Measurements from ENCODE around the gene CBLB.
"Not testable (repeated sequence)": the region's sequence is repeated elsewhere in the genome, so short reads cannot be mapped to it uniquely, and the experiment has no call there.

Gene CBLB

GRCh38 chr3:105780107-105780506, 88.7 kb downstream of the CBLB start:
- no peak for DNase-seq

- no peak for DNase-seq
These were observed 93.4 kb downstream of the CBLB start for GRCh38 chr3:105775368-105775767.

DNA sequence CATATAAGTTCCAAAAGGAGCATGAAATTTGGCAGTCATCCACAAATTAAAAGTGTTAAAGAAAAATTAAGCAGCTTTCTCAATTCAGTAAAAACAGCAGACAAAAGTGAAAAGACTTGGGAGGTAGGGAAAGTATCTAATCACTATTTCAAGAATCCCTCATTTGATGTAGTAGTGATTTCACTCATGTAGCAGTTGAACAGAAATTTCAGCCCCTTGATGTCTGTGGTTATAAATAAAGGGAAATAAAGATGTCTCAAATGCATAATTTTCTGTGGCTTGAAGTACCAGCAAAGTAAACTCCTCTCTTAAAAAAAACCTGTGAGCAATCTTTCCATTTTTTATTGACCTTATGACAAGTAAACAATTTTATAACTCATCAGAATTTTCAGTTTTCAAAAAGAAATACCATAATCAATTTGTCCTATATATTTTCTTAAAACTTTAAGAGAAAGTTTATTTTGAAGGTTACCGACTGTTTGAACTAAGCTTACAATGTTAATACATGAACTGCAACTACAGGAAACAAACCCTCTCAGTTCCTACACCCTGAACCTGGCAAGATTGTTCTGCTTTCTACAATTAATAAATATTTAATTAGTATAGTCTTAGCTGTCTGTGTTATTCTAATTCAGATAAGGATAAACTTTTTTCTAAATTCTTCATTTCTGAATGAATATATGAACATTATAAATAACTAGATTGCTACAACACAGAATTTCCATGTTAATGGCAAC, 94.2 kb downstream of the CBLB start:
- DNase-seq, result no peak

DNA sequence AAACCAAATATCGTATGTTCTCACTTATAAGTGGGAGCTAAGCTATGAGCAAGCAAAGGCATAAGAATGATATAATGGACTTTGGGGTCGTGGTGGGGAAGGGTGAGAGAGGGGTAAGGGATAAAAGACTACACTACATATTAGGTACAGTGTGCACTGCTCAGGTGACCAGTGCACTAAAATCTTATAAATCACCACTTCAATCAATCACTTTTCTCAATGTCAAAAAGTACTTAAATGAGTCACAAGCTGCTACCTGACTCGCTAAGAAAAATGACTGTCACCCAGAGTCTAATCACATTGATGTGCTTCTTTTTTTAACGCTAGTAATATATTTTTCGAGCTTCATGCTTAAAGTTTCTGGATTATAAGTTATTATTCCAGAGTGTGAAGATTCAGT, 95.5 kb downstream of the CBLB start:
- no peak for DNase-seq

DNA sequence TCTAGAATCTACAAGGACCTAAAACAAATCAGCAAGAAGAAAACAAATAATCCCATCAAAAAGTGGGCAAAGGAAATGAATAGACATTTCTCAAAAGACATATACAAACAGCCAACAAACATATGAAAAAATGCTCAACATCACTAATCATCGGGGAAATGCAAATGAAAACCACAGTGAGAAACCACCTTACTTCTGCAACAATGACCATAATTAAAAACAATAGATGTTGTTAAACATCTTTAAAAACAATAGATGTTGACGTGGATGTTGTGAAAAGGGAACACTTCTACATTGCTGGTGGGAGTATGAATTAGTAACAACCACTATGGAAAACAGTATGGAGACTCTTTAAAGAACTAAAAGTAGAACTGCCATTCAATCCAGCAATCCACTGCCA, 96.2 kb downstream of the CBLB start:
- DNase-seq, result no peak

DNA sequence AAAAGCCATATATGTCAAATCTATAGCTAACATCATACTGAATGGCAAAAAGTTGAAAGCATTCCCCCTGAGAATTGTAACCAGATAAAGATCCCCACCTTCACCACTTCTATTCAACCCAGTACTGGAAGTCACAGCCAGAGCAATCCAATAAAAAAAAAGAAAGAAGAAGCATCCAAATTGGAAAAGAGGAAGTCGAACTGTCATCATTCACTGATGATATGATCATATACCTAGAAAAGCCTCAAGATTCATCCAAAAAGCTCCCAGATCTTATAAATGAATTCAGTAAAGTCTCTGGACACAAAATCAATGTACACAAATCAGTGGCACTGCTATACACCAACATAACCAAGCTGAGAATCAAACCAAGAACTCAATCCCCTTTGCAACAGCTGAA, 97.4 kb downstream of the CBLB start:
- DNase-seq, result no peak

DNA sequence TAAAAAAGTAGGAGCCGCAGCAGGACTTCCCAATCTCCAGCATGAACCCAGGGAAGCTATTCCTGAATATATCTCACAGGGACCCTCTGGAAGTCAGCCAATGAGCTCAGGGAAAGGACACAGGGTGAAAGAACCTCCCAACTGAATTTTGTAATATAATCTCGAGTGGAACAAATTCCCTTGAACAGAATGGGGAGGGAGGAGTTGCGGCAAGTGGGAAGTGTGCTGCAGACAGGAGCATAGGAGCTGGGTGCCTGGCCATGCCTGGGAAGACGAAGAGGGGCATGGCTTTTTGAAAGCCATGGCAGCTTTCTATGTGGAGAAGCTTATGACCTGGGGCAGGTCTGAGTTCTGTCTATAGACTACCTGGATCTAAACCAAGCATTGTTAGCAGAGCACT, 98.4 kb downstream of the CBLB start:
- DNase-seq, result no peak

DNA sequence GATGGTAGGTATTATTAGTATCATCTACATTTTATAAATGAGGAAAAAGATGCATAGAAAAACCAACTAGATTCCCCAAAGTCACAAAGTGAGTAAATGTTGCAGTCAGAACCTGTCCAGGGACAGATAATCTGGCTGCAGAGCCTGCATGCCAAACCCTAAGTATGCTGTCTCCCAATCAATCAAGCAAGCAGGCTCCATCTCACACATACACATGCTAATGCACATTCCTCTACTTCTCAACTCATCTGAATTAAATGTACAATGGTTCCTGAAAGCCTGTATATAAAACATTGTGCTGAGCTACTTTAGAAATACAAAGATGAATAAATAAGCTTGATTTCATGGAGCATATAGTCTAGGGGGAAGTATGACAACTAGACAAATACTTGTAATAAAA, 101.0 kb downstream of the CBLB start:
- no peak for DNase-seq

DNA sequence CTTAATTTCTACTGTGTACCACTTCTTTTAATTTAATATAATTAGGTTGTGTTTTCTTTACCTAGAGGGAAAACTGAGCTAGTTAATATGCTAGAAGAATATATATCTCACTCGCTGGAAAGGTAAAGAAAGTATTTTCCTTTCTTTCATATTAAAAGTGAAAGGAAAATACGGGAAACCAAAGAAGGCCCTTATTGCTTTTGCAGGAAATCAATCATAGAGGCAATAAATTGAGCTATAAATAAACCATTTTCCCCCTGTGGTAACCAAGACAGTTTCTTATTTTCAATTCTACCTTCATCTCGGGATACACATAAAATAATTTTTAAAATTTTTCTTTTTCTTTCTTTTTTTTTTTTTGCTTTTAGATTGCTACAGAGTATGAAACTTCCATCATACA, 101.6 kb downstream of the CBLB start:
- DNase-seq, result no peak

DNA sequence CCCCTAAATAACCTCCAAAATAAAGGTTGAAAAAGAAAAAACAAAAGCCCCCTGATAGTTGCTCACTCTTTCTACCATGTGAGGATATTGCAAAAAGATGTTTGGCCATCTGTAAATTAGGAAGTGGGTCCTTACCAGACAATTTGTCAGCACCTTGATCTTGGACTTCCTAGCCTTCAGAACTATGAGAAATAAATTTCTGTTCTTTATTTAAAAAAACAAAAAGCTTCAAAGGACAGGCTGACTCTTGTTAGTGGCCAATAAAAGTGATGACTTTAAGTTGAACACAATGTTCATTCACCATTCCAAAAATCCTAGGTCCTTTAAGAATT, 103.5 kb downstream of the CBLB start:
- no peak for DNase-seq

- no peak for DNase-seq
These were observed 104.2 kb downstream of the CBLB start for GRCh38 chr3:105764378-105765307.

- no peak for DNase-seq
These were observed 105.2 kb downstream of the CBLB start for GRCh38 chr3:105763659-105764036.

DNA sequence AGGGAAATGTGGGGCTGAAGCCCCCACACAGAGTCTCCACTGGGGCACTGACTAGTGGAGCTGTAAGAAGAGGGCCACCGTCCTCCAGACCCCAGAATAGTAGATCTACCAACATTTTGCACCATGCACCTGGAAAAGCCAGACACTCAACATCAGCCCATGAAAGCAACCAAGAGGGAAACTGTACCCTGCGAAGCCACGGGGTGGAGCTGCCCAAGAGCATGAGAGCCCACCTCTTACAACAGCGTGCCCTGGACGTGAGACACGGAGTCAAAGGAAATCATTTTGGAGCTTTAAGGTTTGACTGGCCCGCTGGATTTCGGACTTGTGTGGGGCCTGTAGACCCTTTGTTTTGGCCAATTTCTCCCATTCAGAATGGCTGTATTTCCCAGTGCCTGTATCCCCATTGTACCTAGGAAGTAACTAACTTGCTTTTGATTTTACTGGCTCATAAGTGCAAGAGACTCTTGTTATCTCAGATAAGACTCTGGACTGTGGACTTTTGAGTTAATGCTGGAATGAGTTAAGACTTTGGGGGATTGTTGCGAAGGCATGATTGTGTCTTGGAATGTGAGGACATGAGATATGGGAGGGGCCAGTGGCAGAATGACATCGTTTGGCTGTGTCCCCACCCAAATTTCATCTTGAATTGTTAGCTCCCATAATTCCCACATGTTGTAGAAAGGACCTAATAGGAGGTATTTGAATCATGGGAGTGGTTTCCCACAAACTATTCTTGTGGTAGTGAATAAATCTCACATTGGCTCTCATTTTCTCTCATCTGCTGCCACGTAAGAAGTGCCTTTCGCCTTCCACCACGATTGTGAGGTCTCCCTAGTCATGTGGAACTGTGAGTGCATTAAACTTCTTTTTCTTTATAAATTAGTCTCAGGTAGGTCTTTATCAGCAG, 105.8 kb downstream of the CBLB start:
- no peak for DNase-seq

- not testable (repeated sequence) for DNase-seq
These were observed 106.6 kb downstream of the CBLB start for GRCh38 chr3:105762214-105762613.

DNA sequence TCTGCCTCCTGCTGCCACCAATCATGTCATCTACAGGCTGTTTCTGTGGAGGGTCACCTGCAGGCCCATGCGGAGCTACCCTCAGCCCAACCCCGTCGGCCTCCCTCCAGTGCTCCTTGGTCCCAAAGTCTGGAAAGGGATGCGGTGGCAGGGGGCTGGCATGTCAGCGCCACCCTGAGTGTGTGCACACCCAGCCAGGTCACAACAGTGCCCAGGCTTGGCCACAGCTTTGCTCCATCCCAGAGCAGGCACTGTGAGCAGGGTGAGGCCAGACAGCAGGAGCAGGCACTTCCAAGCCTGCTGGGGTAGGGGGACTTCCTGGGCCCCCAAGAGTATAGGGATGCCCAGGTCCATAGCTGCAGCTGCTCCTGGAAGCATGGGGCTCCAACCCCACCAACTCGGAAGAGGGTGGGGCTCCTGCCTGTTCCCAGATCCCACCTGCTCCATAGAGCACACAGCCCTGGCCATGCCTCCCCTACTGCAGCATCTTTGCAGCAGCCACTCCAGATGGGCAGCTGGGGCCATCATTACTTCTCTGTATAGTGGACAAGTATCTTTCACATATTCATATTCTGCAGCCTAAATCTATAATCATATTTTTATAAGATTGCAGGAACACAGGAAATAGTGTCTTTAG, 109.3 kb downstream of the CBLB start:
- DNase-seq, result no peak

DNA sequence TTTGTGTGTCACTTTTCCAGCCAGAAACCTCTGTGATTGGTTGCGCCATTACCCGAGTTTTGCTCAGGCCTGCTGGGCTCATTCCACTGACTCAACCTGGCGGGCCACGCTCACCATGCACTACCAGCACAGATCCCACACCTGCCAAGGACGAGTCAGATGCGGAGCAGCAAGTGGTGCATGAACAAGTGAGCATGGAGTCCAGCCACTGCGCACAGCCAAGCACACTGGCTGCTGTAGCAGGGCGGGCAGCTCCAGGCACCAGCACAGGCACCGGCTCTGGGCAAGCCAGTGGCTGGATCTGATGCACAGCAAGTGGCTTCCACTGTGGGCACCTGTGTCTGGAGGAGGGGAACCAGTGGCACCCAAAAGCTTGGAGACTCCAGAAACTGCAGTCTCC, 110.4 kb downstream of the CBLB start:
- no peak for DNase-seq

DNA sequence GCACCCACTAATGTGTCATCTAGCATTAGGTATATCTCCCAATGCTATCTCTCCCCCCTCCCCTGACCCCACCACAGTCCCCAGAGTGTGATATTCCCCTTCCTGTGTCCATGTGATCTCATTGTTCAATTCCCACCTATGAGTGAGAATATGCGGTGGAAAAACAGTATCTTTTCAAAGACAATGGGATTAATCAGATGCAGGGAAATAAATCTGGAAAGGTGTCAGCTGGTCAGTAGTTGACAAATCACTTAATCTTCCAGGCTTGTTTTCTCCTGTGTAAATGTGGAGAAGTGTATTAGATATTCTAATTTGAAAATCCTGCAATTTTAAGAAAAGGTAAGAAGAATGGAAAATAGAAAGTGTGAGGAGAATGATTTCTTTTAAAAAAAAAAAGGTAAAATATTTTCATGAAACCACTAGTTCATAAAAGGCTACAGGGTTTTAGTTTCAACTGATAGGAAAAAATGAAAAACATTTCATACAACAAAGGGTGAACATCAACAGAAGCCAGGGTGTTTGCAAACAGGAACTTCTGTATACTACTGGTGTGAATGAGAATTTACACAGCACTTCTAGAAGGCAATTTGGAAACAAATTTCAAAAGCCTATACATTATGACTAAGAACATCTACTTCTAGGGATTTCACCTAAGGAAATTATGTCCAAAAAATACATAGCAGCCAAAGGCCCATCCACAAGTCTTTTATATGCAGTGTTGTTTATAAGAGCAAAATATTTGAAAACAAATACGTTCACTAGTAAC, 113.5 kb downstream of the CBLB start:
- no peak for DNase-seq

- DNase-seq, result peak in 1 of 2 experiments; percentile 16
These were observed 115.9 kb downstream of the CBLB start for GRCh38 chr3:105752791-105753415.

GRCh38 chr3:105747696-105748095, 121.1 kb downstream of the CBLB start:
- DNase-seq, result no peak

- DNase-seq, result no peak
These were observed 121.7 kb downstream of the CBLB start for GRCh38 chr3:105747060-105747541.
